DMS153 treated with DMSO at 0.1 percent for 48 hours (cell line): Measurements from ENCODE around the gene QARS1.

ENCODE experiments used
- DNase-seq: peaks from one replicate; lab custom pipeline; 2025; ENCODE audit not compliant: unreplicated experiment; lab: John Stamatoyannopoulos, UW

The QARS1 gene

DNA sequence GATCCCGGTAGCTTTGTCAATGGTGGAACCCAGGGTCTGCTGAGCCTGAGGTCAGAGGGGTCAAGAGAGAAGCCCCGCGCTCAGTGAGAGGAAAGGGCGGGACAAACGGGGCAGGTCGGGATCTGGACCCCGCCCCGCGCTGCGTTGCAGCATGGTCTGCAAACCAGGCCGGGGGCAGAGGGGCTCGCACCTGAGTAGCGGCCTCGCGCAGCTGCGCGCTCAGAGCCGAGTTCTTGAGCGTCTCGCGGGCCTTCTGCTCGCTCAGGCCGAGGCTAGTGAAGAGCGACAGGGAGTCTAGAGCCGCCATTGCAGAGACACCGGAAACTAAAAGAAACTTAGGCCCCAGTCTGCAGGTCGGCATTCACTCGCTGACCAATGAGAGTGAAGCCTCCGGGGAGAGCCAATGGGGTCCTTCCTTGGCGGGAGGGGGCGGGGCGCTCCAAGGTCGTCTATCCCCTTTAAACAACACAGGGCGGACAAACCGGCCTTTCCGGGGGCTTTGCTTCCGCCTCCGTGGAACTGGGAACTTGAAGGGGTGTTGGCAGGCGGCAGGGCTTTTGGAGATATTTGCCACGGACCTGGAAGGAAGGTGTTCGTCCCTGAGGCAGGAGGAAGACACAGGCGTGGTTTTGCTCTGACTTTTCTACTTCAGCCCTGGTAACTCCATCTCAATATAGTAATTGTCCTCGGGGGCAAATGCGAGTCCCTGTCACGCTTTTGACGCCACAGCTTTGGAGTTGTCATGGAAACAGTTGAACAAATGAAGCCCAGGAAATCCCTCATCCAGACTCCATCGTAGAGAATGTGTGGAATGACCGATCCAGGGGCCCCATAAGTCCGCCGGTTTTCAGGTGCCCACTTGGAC, at the start of gene QARS1:
QARS1 (minus strand) TSS at position 331 of the 865 bp plus-strand sequence; CDS start at position 307, 24 bp downstream.
- DNase-seq, result peak; percentile 37

DNA sequence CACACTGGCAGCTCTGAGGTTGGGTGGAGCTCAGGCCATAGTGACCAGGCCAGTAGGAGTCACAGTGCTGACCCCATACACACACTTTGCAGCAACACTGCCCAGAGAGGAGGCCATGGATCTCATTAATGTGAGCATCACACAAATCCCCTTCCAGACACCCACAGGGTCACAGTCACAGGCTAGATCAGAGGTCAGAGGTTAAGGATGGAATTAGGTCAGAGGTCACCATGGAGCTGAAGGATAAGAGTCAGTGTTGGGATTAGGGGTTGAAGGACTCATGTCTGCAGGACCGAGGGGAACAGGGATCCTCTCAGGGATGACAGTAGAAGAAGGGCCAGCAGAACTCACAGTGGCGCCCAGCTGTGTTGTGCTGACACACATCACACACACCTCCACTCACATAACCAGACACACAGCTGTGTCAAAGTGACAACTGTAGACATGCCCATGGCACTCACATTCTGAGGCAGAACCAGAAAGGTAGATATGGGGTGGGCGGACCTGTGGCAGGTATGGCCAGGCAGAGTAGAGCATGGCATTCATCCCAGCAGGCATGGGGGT, 48.9 kb upstream of the QARS1 start:
- no peak for DNase-seq

DNA sequence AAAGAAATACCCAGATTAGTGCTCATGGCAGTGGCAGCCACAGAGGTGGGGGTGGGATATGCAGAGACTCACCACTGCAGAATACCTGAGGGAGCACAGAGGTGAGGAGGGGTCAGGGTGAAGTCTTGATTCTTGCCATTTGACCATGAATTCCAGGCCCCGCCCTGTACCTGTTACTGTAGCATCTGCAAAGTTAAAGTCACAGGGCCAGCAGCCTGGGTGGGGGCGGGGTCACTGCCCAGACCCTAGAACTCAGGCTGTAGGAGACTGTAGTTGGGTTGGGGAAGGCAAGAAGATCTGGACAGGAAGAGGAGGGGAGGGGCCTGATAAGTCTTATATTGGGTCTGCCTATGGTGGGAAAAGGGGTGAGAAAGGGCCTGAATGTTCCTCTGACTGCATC, 47.1 kb upstream of the QARS1 start:
- no peak for DNase-seq

DNA sequence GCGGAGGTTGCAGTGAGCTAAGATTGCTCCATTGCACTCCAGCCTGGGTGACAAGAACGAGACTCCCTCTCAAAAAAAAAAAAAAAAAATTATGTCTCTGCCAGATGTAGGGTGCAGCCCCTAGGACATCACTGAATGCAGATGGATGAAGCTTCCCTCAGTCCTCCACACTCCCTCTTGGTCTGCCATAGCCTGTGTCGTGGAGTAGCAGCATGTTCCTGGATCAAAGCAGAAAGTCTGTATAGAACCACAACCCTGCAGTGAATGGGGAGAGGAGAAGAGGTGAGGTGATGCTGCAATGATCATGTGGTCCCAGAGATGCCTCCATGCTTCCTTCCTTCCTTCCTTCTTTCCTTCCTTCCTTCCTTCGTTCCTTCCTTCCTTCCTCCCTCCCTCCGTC, 43.6 kb upstream of the QARS1 start:
- DNase-seq, result no peak

DNA sequence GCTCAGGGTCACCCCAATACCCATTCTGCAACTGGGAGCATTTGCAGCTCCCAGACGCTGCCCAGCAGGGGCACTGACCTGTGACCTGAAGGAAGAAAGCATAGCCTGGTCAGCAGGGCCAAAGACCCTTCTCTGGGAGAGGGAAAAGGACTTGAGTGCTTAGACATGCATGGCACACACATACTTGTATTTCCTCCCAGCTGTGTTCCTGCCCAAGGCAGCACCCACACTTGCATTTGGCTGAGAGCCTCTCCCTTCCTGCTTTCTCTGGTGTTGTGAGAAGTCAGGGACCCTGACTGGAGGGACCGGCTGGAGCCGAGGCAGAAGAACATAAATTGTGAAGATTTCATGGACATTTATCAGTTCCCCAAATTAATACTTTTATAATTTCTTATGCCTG, 35.5 kb upstream of the QARS1 start:
- DNase-seq, result no peak

DNA sequence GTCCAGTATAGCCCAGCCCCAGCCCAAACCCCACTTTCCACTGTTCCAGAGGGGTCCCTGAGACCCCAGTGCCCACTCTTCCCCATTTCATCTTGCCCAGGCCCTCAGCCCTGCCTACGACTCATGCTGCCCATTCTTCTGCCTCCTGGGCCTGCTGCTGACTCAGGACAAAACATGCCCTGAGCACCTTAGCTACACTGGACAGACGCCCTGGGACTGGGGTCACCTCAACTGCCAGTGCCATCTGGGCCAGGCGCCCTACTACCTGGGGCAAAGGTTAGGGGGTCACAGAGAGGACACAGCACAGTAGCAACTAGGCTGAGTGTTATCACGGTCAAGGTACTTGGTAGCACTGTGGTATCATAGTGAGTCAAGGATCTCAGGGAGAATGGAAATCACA, 30.9 kb upstream of the QARS1 start:
- DNase-seq, result no peak

DNA sequence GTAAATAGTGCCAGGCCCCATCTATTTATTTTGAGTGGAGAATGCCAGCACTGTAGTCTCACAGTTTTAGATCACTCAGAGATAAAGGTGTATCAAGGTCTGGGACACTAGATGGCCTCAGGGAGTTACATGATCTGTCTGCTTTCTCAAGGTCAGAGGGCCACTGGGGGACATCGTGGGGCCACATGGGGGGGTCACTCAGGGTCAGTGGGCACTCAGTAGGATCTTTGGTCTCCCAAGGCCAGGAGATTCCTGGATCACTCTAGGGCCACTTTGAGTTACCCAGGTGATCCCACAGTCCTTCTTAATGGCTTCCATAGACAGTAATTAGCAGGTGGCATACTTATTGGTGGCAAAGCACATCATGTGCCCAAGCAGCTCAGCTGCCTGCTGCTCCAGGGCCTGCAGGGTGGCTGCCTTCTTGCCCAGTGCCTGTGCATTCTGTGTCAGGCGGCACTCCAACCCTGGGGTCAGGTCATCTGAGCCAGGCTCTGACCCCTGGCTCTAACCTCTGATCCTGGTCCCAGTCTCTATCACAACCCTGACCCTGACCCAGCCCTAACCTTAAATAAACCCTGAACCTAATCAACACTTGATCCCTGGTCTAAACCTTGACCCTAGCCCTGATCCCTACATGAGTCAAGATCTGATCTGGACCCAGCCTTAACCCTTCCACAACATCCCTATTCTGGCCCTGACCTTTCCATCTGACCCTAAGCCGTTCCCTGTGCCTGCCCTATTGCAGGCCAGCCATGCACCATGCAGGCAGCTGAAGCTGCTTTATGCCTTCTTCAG, 30.1 kb upstream of the QARS1 start:
- no peak for DNase-seq

DNA sequence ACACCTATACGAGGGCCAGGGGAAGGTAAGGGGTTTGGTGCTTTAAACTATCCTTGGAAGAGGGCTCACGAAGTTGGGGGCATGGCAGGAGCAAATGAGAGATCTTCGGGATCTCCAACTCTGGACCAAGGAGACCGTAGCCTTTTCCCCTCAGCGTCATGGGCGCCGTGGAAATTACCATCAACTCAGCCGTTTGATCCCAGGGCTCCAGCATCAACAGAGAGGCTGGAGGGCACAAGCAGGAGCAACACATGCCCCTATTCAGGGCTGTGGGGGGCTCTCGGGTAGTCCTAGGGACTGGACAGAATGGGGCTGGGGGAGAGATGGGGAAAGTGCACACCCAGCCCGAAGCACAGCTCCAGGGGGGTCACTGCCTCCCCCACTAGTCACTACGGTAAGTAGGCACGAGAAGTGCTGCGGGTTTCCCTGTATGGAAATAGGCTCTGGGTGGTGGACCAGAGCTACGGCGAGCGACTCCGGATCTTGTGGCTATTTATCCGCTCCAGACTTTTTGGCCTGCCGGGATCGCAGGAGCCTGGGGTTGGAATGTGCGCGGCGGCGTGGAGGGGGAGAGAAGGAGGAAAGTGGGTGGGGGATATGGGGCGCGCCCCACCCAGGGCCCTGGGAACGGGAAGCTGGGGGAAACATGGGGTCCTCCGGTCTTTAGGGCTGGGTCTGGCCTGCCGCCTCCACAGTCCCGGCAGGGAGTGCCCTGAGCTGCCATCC, 28.8 kb upstream of the QARS1 start:
- peak; percentile 9 for DNase-seq

DNA sequence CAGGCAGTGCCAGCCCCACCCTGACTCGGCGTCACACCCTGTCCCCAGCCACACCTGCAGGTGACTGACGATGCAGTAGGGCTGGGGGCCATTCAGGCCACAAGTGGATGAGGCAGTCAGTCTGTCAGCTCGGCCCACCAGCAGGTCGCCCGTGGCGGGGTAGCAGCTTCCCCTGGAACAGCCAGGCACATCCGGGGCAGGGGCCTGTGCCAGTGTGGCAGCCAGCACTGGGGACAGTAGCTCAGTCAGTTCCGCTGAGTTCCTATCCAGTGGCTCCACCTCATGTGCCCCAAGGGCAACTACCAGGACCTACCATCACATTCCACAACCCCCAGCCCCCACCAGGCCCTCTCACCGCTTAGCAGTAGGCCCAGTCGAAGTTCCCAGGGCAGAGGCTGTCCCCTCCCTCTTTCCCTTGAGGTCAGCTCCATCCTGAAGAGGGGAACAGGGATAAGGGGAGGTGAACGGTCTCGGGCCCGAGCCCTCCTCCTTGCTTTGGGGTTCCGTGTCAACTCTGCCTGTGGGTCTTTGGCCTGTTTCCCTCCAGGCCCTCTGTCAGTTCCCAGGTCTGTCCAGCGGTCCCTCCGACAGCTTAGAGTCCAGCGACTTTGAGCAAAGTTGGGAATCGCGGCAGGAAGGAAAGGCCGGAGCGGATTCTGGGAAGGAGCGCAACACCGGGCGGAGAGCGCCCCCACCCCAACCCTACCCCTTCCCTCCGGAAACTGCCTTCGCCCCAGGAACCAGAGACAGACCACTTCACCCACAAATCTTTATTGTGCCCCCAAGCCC, 28.1 kb upstream of the QARS1 start, which contains the start of gene LAMB2:
LAMB2 (minus strand) TSS at position 614 of the 789 bp plus-strand sequence; CDS start at position 431, 183 bp downstream.
- no peak for DNase-seq

DNA sequence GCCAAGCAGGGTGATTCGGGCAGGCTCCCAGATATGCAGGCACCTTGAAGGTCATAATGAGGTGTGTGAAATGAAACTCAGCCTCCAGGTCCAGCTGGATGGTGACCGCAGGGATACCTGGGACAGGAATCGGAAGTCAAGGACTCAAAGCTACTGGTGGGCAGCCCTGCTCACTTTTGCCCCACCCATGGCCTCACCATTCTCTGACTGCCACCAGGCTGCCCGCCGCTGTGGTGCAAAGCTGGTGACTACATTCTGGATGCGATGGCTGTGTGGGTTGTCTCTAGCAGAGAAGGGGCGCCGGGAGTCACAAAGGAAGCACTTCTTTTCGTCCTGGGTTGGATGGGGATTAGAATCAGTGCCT, 27.5 kb upstream of the QARS1 start:
- no peak for DNase-seq

DNA sequence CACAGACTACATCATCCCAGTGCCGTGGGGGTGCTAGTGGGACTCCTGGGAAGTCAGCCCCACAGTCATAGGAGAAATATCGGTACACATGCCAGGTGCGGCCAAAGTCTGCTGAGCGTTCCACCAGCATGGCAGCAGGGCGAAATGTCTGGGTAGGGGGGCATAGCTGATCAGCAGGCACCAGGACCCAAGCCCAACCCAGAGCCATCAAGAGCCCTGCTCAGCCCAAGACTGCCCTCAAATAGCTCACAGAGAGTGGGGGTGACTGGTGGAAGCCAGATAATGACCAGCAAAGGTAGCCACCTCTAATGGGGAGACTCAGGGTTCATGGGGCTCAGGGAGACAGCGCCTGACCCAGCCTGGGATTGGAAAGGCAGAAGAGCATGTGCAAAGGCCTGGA, 27.0 kb upstream of the QARS1 start:
- DNase-seq, result no peak

DNA sequence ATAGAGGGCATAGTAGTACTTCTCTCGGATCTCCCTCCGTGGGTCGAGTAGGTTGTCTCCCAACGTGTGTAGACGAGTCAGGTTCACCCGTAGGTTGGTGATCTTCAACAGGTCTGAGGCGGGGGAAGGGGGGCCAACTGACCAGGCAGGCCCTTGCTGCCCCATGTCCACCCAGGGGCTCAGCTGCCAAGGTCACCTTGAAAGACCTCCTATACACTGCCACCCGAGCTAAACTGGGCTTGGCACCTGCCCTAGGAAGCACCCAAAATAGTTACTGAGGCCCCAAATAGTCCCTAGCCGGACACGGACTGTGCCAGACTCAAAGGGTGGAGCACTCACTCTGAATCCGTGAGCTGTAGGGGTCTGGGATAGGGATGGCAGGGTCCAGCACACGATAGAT, 26.5 kb upstream of the QARS1 start:
- no peak for DNase-seq

DNA sequence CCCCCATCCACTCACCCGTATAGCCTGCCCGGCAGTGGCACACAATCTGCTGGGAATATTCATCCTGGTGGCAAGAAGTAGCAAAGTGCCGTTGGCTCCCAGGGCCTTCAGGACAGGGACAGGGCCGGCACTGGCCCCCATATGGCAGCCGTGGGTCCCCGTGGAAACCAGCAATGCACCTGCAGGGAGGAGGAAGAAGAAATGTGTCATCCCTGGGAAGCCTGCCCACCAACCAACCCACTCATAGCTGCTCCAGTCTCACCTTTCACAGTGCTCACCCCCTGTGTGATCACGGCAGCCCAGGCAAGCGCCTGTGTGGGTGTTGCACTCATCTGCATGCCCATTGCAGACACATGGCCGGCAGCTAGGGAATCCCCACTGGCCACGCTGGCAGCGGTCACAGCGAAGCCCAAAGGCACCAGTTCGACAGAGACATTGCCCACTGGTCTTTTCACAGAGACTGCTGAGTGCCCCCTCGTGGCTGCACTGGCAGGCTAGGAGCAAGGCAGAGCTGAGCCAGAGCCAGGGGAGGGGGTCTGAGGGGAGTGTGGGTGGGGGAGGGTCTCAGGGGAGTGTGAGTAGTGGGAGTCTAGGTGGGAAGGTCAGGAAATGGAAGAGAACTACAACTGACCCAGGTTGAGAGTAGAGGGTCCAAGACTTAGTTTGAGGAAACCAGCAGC, 20.6 kb upstream of the QARS1 start:
- DNase-seq, result no peak

DNA sequence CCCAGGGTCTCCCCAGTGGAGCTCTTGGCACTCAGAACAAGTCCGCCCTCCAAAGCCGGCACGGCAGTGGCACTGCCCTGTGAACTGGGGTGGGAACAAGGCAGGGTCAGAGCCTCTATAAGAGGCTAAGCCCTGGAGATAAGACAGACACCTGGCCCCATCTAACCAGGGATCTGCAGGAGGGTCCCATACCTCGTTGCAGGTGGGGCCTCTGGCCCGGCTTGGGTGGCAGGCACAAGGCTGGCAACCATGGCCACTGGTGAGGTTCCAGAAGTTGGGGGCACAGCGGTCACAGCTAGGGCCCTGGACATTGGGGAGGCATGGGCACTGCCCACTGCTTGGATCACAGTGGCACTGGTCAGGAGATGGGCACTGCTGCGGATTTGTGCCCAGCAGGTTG, 19.6 kb upstream of the QARS1 start:
- no peak for DNase-seq

DNA sequence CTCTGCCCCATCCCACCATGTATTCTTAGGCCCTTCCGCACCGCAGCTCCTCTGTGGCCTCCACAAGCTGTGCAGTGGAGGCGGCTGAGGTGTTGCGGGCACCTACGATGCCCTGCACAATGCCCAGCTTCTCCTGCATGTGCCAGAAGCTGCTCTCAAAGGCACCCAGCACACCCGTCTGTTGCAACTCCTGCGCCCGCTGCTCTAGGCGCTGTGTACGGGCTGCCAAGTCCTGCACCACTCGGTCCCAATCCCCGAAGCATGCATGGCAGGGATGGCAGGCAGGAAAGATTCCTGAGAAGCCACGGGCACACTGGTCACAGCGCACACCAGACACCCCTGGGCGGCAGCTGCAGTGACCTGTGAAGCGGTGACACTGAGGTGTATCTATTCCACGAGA, 19.1 kb upstream of the QARS1 start:
- no peak for DNase-seq

DNA sequence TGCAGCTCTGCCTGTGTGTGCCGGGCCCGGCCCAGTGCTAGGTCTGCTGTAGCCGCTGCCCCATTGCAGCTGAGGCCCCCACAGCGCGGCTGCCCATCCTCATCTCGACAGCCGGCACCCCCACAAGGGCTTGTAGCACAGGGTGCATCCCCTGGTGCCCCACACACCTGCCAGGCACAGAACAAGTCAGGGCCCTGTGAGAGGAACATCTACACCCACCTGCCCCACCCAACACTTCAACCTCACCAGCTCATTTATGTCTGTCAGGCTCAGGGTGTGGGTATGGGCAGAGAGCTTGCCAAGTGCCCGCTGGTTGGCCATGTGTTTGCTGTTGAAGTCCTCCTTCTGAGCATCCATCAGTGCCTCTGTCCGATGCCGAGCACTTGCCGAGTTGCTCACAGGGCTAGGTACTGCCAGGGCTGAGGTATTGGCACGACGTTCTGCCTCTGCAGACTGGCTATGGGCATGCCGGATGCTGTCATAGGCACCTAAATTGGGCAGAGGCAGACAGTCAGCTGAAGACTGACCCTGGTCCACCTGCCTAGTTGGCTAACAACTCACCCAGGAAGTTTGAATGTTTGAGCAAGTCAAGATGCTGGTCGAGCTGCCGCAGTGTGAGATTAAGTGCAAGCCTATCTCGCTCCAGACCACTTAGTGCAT, 18.5 kb upstream of the QARS1 start:
- no peak for DNase-seq

DNA sequence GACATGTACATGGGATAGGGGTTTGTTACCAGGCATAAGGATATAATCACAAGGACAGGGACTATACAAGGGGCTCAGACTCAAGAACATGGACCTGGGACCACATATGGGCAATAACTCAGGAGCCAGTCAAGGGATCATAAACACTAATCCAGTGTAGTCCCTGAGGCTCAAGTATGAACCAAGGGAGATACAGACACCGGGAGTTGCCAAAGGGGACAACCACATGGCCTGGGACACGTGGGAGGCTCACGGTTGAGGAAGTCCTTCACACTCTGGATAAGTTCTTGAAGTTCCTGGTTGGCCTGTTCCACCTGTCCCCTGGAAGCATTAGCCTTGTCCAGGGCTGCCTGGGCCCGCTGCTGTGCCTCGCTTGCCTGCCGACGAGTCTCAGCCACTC, 17.9 kb upstream of the QARS1 start:
- no peak for DNase-seq

DNA sequence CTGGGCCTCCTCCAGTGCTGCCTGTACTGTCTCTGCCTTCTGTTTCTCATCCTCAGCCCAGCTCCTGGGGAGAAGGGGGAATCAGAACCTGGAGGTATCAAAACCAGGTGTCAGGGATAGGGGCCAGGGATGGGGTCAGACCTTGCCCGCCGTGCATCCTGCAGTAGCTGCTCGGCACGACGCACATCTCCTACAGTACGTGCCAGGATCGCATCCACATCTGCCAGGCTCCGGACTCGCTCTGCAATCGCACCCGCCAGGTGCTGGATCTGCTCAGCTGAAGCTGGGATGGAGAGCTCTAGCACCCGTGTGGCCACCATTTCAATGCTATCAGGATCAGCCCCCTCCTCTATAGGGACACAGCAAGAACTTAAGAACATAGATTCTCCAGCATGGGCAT, 17.5 kb upstream of the QARS1 start:
- DNase-seq, result no peak

DNA sequence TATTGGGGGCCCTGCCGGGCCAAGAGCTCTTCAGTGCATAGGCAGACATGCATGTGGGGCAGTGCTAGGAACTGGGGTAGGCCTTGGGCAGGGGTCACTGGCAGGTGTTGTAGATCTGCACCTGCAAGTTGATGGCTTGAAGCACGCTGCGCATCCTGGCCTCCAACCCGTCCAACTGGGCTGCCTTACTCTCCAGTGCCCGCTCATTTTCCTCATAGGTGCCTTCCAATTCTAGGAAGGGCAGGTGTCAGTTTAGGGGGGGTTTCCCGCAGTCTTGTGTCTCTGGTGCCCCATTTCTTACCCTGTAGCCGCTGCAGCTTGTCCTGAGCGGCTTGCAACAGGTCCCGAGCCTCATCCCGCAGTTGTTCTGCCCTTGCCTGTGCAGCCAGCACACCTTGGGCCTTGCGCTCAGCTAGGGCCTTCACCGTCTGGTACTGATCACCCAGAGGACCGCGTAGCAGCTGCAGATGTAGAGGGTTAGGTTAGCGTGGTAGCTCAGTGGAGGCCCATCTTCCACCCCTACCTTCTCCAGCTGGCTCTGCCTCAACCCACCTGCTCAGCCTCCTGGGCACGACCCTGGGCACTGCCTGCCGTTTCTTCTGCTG, 16.7 kb upstream of the QARS1 start:
- no peak for DNase-seq
